ENCODE measurements around the gene ZBBX.

Gene ZBBX

GRCh38 chr3:167350245-167350862, 29.7 kb downstream of the ZBBX start:
- no peak for DNase-seq
- Mint-ChIP-seq H3K9me3 (no peaks in the 10 kb centered on the region), H3K27me3 (peaks cover 15 to 20% of the 10 kb centered on the region in 2 donors), H3K4me3 (no peak overlapping the region), H3K4me1 (no peaks in the 10 kb centered on the region), H3K27ac (no peak overlapping the region), H3K36me3 (no peaks in the 10 kb centered on the region)
- ATAC-seq (replicated peaks): no peak

- H3K36me3 Mint-ChIP-seq: no peaks in the 10 kb centered on the region
- no peak for ATAC-seq (replicated peaks)
- peaks cover 10 to 20% of the 10 kb centered on the region in 2 donors for H3K27me3 Mint-ChIP-seq
- no peak overlapping the region for H3K27ac Mint-ChIP-seq
- H3K4me1 Mint-ChIP-seq: no peaks in the 10 kb centered on the region
- no peaks in the 10 kb centered on the region for H3K9me3 Mint-ChIP-seq
- no peak for DNase-seq
- no peak overlapping the region for H3K4me3 Mint-ChIP-seq
Measured at GRCh38 chr3:167346171-167346570, 33.9 kb downstream of the ZBBX start.

- no peak for ATAC-seq (replicated peaks)
- H3K27ac Mint-ChIP-seq: no peak overlapping the region
- peaks cover 0 to 2% of the 10 kb centered on the region in 2 donors for H3K9me3 Mint-ChIP-seq
- no peaks in the 10 kb centered on the region for H3K36me3 Mint-ChIP-seq
- H3K27me3 Mint-ChIP-seq: no peaks in the 10 kb centered on the region
- peaks cover 4 to 9% of the 10 kb centered on the region in 2 donors for H3K4me1 Mint-ChIP-seq
- DNase-seq: no peak
- H3K4me3 Mint-ChIP-seq: no peak overlapping the region
Measured at GRCh38 chr3:167330993-167331785, 48.9 kb downstream of the ZBBX start.

DNA sequence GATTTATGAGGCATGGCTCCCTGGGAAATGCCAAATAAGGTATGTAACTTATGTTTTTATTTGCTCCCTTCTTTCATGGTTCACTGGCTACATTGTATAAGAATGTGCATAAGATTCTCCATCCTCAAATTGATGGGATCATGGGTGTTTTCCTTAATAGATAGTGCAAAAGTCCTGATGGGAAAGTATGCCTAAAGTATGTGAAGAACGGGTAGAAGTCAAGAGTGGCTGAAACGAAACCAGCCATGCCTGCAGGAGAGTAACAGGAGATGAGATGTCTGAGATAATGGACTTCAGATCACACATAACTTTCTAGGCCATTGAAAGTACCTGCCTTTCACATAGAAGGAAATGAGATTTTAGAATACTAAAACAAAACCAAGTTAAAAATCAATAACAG, 56.5 kb downstream of the ZBBX start:
- H3K36me3 Mint-ChIP-seq: no peaks in the 10 kb centered on the region

DNA sequence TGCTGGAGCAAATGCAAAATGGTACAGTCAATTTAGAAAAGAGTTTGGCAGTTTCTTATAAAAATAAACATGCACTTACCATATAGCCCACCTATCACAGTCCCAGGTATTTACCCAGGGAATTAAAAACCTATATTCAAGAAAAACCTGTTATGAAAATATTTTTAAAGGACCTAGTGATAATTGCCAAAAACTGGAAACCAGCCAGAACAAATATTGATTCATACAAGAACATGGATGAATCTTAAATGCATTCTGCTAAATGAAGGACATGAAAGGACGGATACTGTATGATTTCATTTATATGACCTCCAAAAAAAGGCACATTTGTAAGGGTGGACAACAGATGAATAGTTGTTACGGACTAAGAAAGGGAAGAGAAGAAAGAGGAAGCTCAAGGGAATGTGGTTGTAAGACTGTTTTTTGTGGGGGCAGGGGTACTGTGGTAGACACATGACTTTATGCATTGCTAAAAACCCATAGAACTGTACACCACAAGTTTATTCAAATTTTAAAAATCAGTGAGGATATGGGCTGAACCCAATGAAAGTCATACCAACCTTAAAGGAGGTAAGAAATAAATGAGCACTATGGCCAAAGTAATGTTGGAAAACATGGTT, 61.0 kb downstream of the ZBBX start:
- Mint-ChIP-seq H3K27ac (no peak overlapping the region), H3K4me1 (no peaks in the 10 kb centered on the region), H3K36me3 (no peaks in the 10 kb centered on the region), H3K27me3 (no peaks in the 10 kb centered on the region), H3K9me3 (no peaks in the 10 kb centered on the region), H3K4me3 (no peak overlapping the region)
- DNase-seq (no peak), ATAC-seq (replicated peaks) (no peak)

More for the DNA sequence above, 56.5 kb downstream of the ZBBX start:
- Mint-ChIP-seq H3K4me3 (no peak overlapping the region), H3K4me1 (no peaks in the 10 kb centered on the region), H3K27ac (no peak overlapping the region), H3K9me3 (no peaks in the 10 kb centered on the region), H3K27me3 (peaks cover 0 to 8% of the 10 kb centered on the region in 2 donors)
- ATAC-seq (replicated peaks): no peak
- DNase-seq: no peak

- Mint-ChIP-seq H3K27ac (no peak overlapping the region), H3K36me3 (no peaks in the 10 kb centered on the region), H3K27me3 (no peaks in the 10 kb centered on the region), H3K4me3 (no peak overlapping the region), H3K4me1 (no peaks in the 10 kb centered on the region), H3K9me3 (no peaks in the 10 kb centered on the region)
- DNase-seq (no peak), ATAC-seq (replicated peaks) (no peak)
Measured at GRCh38 chr3:167318306-167318705, 61.8 kb downstream of the ZBBX start.

- no peaks in the 10 kb centered on the region for H3K4me1 Mint-ChIP-seq
- DNase-seq (no peak), ATAC-seq (replicated peaks) (no peak)
- H3K4me3 Mint-ChIP-seq: no peak overlapping the region
- no peaks in the 10 kb centered on the region for H3K36me3 Mint-ChIP-seq
- no peaks in the 10 kb centered on the region for H3K9me3 Mint-ChIP-seq
- H3K27ac Mint-ChIP-seq: no peak overlapping the region
- H3K27me3 Mint-ChIP-seq: no peaks in the 10 kb centered on the region
Measured at GRCh38 chr3:167306319-167306718, 73.8 kb downstream of the ZBBX start.

DNA sequence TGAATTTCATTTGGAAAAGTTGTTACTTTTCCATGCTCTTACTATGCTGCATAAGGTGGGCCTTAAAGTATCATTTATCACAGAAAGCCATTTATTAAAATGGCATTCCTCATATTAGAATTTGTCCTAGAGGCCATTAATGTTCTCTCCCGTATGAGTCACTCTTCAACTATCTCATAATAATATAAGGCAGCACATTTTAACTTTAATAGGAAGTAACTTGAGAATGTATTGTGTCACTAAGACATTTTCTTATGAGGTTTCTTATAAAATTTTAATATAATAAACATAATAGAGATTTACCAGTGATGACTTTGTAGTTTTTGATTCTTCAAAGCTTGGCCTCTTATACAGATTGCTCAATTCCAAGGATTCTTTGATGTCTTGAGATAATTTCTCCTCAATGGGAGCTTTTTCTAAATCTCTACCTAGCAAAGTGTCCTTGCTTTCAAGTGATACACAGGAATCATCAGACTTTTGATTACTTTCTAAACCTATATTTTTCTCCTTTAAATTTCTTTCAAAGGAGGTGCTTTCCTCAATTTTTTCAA, 74.7 kb downstream of the ZBBX start:
- Mint-ChIP-seq H3K9me3 (no peaks in the 10 kb centered on the region), H3K27me3 (no peaks in the 10 kb centered on the region), H3K4me1 (no peaks in the 10 kb centered on the region), H3K27ac (no peak overlapping the region), H3K4me3 (no peak overlapping the region), H3K36me3 (no peaks in the 10 kb centered on the region)
- DNase-seq (no peak), ATAC-seq (replicated peaks) (no peak)

GRCh38 chr3:167304077-167304476, 76.0 kb downstream of the ZBBX start:
- no peak for DNase-seq
- no peaks in the 10 kb centered on the region for H3K36me3 Mint-ChIP-seq
- H3K27ac Mint-ChIP-seq: no peak overlapping the region
- ATAC-seq (replicated peaks): no peak
- H3K27me3 Mint-ChIP-seq: no peaks in the 10 kb centered on the region
- H3K4me3 Mint-ChIP-seq: no peak overlapping the region
- no peaks in the 10 kb centered on the region for H3K9me3 Mint-ChIP-seq
- no peaks in the 10 kb centered on the region for H3K4me1 Mint-ChIP-seq

DNA sequence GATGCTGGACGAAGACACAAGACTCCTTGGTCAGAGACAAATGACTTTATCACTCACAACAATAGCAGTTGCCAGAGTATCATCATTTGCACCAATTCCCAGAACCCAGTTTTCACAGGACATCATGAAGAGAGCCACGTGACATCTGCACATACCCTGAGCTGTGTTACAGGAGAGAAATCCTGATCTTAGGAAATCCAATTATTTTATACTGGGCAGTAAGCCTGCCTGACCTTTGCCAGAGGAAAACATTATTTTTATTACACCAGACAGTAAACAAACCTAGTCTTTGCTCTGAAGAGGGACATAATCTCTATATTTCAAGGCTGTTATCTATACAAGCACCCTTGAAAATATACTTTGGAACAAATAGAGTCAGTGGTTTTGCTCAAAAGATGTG, 77.4 kb downstream of the ZBBX start:
- H3K36me3 Mint-ChIP-seq: no peaks in the 10 kb centered on the region

DNA sequence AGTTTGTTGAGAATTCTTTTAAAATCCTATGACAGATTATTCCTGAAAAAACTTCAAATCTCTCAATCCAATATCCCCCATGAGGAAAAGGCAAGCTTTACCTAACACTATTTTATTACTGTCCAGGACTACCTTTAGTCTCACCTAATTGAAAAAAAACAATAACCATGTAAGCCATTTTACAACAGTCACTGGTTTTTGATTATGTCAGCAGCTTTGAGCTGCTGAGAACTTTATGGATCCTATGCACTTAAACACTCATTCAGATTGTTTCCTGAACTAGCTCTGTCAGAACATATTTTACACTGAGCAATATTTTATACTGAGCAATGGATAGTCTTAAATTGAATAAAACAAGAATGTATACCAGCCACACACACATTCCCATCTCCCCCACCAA, 79.9 kb downstream of the ZBBX start:
- DNase-seq: no peak
- no peak for ATAC-seq (replicated peaks)
- Mint-ChIP-seq H3K9me3 (peaks cover 0 to 7% of the 10 kb centered on the region in 2 donors), H3K36me3 (no peaks in the 10 kb centered on the region), H3K4me3 (no peak overlapping the region), H3K27ac (no peak overlapping the region), H3K27me3 (no peaks in the 10 kb centered on the region), H3K4me1 (no peaks in the 10 kb centered on the region)

More for the DNA sequence above, 77.4 kb downstream of the ZBBX start:
- no peaks in the 10 kb centered on the region for H3K9me3 Mint-ChIP-seq
- no peaks in the 10 kb centered on the region for H3K27me3 Mint-ChIP-seq
- H3K27ac Mint-ChIP-seq: no peak overlapping the region
- ATAC-seq (replicated peaks) (no peak), DNase-seq (no peak)
- H3K4me1 Mint-ChIP-seq: no peaks in the 10 kb centered on the region
- no peak overlapping the region for H3K4me3 Mint-ChIP-seq

GRCh38 chr3:167289435-167289834, 90.7 kb downstream of the ZBBX start:
- ATAC-seq (replicated peaks) (no peak), DNase-seq (no peak)
- H3K9me3 Mint-ChIP-seq: peaks cover 0 to 2% of the 10 kb centered on the region in 2 donors
- no peaks in the 10 kb centered on the region for H3K36me3 Mint-ChIP-seq
- no peaks in the 10 kb centered on the region for H3K4me1 Mint-ChIP-seq
- no peak overlapping the region for H3K27ac Mint-ChIP-seq
- no peaks in the 10 kb centered on the region for H3K27me3 Mint-ChIP-seq
- no peak overlapping the region for H3K4me3 Mint-ChIP-seq

- ATAC-seq (replicated peaks) (no peak), DNase-seq (no peak)
- Mint-ChIP-seq H3K4me3 (no peak overlapping the region), H3K36me3 (no peaks in the 10 kb centered on the region), H3K27me3 (no peaks in the 10 kb centered on the region), H3K4me1 (no peaks in the 10 kb centered on the region), H3K27ac (no peak overlapping the region), H3K9me3 (peaks cover 0 to 2% of the 10 kb centered on the region in 2 donors)
Measured at GRCh38 chr3:167288737-167289136, 91.4 kb downstream of the ZBBX start.

DNA sequence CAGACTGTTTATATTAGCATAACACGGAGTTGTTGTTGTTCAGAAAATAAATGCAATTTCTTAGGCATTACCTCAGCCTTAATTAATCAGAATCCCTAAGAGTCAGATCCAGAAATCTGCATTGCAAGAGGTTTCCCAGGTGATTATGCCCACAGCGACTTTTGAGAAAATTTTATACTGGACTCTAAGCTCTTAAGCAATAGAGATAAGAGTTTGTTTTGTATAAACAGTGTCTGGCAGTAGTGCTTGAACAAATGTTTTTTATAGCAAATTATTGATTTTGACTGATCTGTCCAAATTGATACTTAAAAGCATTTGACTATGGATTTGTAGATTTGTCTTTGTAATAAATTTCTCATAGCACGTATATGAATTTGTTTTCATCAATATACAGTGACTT, 92.8 kb downstream of the ZBBX start:
- H3K4me3 Mint-ChIP-seq: no peak overlapping the region
- no peaks in the 10 kb centered on the region for H3K36me3 Mint-ChIP-seq
- ATAC-seq (replicated peaks) (no peak), DNase-seq (no peak)
- H3K27me3 Mint-ChIP-seq: no peaks in the 10 kb centered on the region
- H3K4me1 Mint-ChIP-seq: no peaks in the 10 kb centered on the region
- H3K27ac Mint-ChIP-seq: no peak overlapping the region
- H3K9me3 Mint-ChIP-seq: peaks cover 0 to 2% of the 10 kb centered on the region in 2 donors

All from stimulated activated naive B cell treated with anti-CD40 and anti-IgM and Interleukin-4, amounts not matched to agents 10 μg/mL and 1 μg/mL and 100 μg/mL, for 72 hours (primary cell).